Left ventricle myocardium inferior (tissue), 1 donor: ENCODE measurements around the gene MSI2. TPM values are rescaled to one million over a fixed set of nuclear protein-coding genes. Genes with fewer than 3 reads are reported as not detected.

Experiments
- DNase-seq: peaks from one replicate; pipeline ENCODE4 v3.0.0-alpha.2; 2020
- H3K27ac ChIP-seq: fragments of 200-600 bp; replicated peaks from 2 replicates; pipeline ENCODE4 v1.8.0; 2021
- H3K27me3 ChIP-seq: fragments of 200-600 bp; 2 replicates; pipeline ENCODE4 v1.8.0; 2021; ENCODE audit warnings: low read depth
- H3K36me3 ChIP-seq: fragments of 200-600 bp; 2 replicates; pipeline ENCODE4 v1.8.0; 2021
- H3K4me1 ChIP-seq: fragments of 200-600 bp; 2 replicates; pipeline ENCODE4 v1.8.0; 2021
- H3K4me3 ChIP-seq: fragments of 200-600 bp; 2 replicates; pipeline ENCODE4 v1.8.0; 2021; ENCODE audit warnings: mild to moderate bottlenecking, moderate library complexity
- H3K9me3 ChIP-seq: fragments of 200-600 bp; replicated peaks from 2 replicates; pipeline ENCODE4 v1.8.0; 2021
- CTCF ChIP-seq: fragments of 200-600 bp; IDR thresholded peaks from 2 replicates; pipeline ENCODE4 v1.8.0; 2021; ENCODE audit warnings: antibody characterized with exemption, mild to moderate bottlenecking, borderline replicate concordance
- intact Hi-C: fragments of 100-400 bp; cut with micrococcal nuclease; formaldehyde crosslinking; loops from one replicate; pipeline ENCODE4 v1.11.0; 2022
- total RNA-seq: library from RNA; stranded (reverse); fragmentation: NEBNext Ultra II Directional; extraction: Animal tissue kit (Norgen Biotek cat#: 25700); gene quantifications from one replicate; pipeline ENCODE4 v1.2.1, GENCODE V29; 2021
- donor health status: DM: no; HTN: yes; CAD: no; lungs with severe emphysema.

MSI2 gene
- total RNA-seq, 1 donor from 2014 or later = 118 TPM

GRCh38 chr17:57569853-57570252 is 313.5 kb downstream of the MSI2 start:
- no peak overlapping the region for H3K27ac ChIP-seq
- peaks cover 2% of the 10 kb centered on the region for H3K36me3 ChIP-seq
- intact Hi-C loops = no loop called here
- H3K4me1 ChIP-seq = peaks cover 48% of the 10 kb centered on the region
- H3K27me3 ChIP-seq = no peaks in the 10 kb centered on the region
- DNase-seq = no peak
- no peak for TF ChIP-seq CTCF
- H3K9me3 ChIP-seq = no peaks in the 10 kb centered on the region
- no peak overlapping the region for H3K4me3 ChIP-seq

- H3K9me3 ChIP-seq = no peaks in the 10 kb centered on the region
- no peaks in the 10 kb centered on the region for H3K27me3 ChIP-seq
- intact Hi-C loops = no loop called here
- no peak for DNase-seq
- H3K4me1 ChIP-seq = peaks cover 48% of the 10 kb centered on the region
- peaks cover 2% of the 10 kb centered on the region for H3K36me3 ChIP-seq
- peak overlapping the region; percentile 46 for H3K27ac ChIP-seq
- no peak for TF ChIP-seq CTCF
- no peak overlapping the region for H3K4me3 ChIP-seq
Observed at GRCh38 chr17:57570724-57571344, 314.5 kb downstream of the MSI2 start.

- H3K4me1 ChIP-seq = peaks cover 48% of the 10 kb centered on the region
- no peaks in the 10 kb centered on the region for H3K36me3 ChIP-seq
- H3K9me3 ChIP-seq = no peaks in the 10 kb centered on the region
- H3K27me3 ChIP-seq = no peaks in the 10 kb centered on the region
- peak overlapping the region; percentile 46 for H3K27ac ChIP-seq
- intact Hi-C loops = no loop called here
- DNase-seq = no peak
- no peak for TF ChIP-seq CTCF
- H3K4me3 ChIP-seq = no peak overlapping the region
Observed at GRCh38 chr17:57572062-57572461, 315.7 kb downstream of the MSI2 start.

- Histone ChIP-seq H3K36me3 (no peaks in the 10 kb centered on the region), H3K9me3 (no peaks in the 10 kb centered on the region), H3K27ac (peak overlapping the region; percentile 31), H3K4me1 (peaks cover 45% of the 10 kb centered on the region), H3K27me3 (no peaks in the 10 kb centered on the region), H3K4me3 (no peak overlapping the region)
- intact Hi-C loops = no loop called here
- DNase-seq = no peak
- no peak for TF ChIP-seq CTCF
Observed at GRCh38 chr17:57572600-57572999, 316.3 kb downstream of the MSI2 start.

GRCh38 chr17:57574040-57574513 is 317.8 kb downstream of the MSI2 start:
- TF ChIP-seq CTCF = no peak
- intact Hi-C loops = no loop called here
- Histone ChIP-seq H3K36me3 (no peaks in the 10 kb centered on the region), H3K4me3 (no peak overlapping the region), H3K9me3 (no peaks in the 10 kb centered on the region), H3K27ac (peak overlapping the region; percentile 46), H3K4me1 (peaks cover 55% of the 10 kb centered on the region), H3K27me3 (no peaks in the 10 kb centered on the region)
- DNase-seq = peak; percentile 54
